Stimulated activated CD8-positive, alpha-beta memory T cell treated with anti-CD3 and anti-CD28 coated beads, Interleukin-7, amount 100 ng/mL, for 48 hours (primary cell): ENCODE data around the gene PHLPP1.

ENCODE experiments used
- DNase-seq, 2 donors: peaks; one replicate each; pipeline ENCODE4 v3.0.0-alpha.2; 2020; ENCODE audit warnings: low read depth in 1 of 2; ENCODE audit errors: extremely low read depth in 1 of 2

The PHLPP1 gene

DNA sequence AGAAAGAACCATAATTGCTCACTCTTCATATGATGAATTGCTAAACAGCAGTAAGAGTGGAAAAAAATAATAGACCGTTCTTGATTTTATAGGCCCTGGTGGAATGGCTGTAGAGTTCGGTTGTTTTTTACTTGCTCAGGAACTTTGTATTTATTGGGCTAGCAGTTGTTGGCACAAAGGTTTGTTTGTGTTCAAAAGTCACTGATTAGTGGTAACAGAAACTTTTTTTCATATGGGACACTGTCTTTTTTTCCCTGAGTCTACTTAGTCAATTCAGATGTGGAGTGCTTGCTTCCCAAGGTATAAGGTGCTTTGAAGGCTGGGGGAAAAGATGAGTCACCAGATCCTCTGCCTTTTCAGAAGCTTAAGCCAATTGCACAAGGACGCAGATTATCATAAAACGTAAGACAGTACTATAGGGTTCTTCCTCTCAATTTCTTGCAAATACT lies 25.8 kb downstream of the PHLPP1 start:
- DNase-seq = no peak

- no peak for DNase-seq
These were observed 26.2 kb downstream of the PHLPP1 start for GRCh38 chr18:62741584-62741983.

DNA sequence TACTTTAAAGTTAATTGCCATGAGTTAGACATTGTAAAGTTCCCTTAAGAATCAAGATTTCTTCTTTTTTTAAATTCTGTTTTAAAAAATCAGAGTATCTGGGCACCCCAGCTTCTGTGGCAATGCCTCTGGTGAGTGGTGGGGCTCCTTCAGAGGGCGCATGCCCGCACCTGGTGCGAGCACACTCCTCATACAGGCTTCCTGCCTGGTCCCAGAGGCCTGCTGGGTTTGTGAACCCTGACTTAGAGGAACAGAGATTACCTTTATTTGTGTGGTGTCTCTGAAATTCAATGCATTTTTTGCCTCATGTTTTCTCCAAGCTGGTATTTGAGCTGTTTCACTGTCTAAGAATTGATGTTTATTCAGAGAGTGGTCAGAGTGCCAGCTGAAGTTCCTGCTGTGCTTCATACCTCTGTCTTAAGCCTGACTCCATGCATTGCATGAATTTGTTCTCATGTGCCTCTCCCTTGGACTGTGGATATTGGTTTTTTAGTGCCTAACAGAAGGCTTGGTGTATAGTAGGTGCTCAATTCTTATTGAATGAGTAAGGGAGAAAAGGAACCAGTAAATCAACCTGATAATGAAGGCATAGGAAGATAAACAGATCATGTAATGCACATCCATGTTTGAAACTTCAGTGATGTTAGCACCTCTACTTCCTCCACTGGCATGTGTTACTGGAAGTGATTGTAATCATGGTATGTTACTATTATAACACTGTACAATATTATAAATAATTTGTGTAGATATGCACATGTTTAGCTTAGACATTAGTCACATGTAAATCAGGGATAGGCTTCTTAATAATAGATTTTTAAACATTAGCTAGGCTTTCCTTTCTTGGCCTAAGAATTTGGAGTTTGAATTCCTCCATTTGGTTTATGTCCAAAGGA lies 29.0 kb downstream of the PHLPP1 start:
- DNase-seq = no peak

- DNase-seq = no peak
These were observed 29.9 kb downstream of the PHLPP1 start for GRCh38 chr18:62745089-62745751.

DNA sequence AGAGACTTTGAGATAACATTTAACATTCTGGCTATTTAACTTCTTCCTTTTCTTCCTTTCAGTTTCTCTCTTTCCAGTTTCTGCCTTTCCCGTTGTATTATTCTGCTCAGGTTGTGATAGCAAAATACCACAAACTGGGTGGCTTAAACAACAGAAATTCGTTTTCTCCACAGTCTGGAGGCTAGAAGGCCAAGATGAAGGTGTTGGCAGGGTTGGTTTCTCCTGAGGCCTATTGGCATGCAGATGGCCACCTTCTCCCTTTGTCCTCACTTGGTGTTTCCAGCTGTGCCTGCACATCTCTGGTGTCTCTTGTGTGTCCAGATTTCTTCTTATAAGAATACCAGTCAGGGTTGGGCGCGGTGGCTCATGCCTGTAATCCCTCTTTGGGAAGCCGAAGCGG lies 34.0 kb downstream of the PHLPP1 start:
- no peak for DNase-seq

GRCh38 chr18:62751341-62751821 lies 36.0 kb downstream of the PHLPP1 start:
- no peak for DNase-seq

- DNase-seq = no peak
These were observed 36.6 kb downstream of the PHLPP1 start for GRCh38 chr18:62751977-62752376.

DNA sequence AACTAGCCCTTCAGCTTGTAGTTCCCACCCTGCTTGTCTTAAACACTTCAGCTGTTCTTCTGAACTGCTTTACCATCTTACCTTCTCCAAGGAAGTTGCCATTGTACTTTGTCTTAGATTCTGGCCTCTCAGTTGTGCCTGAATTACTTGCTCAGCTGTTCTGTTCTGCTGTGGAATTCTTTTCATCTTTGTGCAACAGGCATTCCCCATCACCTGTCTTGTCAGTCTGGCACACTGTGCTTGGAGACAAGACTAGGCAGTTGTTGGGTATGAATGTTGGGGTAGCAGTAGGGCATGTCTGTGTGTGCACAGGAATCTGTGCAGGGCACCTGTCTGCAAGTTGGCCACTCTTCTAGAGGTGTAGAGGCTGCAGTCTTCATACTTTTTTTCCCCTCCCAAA lies 38.7 kb downstream of the PHLPP1 start:
- no peak for DNase-seq

DNA sequence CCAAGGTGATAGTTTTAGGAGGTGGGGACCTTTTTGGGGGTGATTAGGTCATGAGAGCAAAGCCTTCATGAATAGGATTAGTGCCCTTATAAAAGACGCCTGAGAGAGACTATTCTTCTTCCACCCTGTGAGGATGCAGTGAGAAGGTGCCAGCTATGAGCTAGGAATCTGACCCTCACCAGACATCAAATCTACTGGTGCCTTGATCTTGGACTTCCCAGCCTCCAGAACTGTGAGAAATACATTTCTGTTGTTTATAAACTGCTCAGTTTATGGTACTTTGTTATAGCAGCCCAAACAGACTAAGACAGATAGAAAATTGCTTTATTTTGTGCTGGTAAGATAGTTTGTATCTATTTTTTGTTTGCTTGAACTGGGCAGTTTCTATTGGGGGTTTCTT lies 40.1 kb downstream of the PHLPP1 start:
- no peak for DNase-seq

- DNase-seq = no peak
These were observed 40.6 kb downstream of the PHLPP1 start for GRCh38 chr18:62755946-62756345.

GRCh38 chr18:62757399-62758010 lies 42.2 kb downstream of the PHLPP1 start:
- DNase-seq = no peak

DNA sequence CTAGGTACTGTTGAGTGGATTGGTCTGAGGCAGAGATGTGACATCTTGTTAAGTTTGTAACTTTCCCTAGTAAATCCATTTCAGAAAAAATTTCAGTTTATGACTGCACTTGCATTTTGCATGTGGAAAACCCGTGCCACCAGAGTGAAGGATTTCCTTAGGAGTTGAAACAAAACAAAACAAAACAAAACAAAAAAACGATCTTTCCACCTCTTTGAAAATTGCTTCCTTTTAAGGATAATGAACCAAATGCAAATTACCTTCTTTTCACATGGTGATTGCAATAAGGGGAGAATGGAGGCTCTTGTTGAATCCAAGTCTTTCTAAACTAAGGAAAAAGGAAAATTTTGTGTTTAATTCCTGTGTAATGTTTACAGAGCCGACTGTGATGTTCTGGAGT lies 43.2 kb downstream of the PHLPP1 start:
- DNase-seq = no peak

- DNase-seq = no peak
These were observed 44.5 kb downstream of the PHLPP1 start for GRCh38 chr18:62759704-62760402.

GRCh38 chr18:62760403-62760734 lies 45.0 kb downstream of the PHLPP1 start:
- no peak for DNase-seq

DNA sequence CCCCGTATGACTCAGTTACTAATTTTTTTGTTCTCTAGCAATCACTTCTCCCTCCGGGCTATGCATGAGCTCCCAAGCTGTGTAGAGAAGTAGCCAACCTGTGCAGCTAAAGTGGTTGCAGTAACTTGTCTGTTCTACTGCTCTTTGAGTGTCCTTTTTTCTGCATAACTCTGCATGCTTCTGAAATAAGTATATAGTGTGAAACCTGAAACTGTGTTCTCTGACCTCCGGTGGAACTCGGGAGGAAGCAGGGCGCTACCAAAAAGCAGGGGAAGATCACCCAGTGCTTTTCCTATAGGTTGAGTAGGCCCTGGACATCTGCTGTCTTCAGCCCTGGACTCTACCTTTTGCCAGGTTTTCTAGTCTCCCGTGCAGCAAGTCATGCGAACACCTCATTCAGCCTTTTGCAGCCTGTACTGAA lies 47.8 kb downstream of the PHLPP1 start:
- no peak for DNase-seq

- no peak for DNase-seq
These were observed 50.9 kb downstream of the PHLPP1 start for GRCh38 chr18:62766266-62766665.

DNA sequence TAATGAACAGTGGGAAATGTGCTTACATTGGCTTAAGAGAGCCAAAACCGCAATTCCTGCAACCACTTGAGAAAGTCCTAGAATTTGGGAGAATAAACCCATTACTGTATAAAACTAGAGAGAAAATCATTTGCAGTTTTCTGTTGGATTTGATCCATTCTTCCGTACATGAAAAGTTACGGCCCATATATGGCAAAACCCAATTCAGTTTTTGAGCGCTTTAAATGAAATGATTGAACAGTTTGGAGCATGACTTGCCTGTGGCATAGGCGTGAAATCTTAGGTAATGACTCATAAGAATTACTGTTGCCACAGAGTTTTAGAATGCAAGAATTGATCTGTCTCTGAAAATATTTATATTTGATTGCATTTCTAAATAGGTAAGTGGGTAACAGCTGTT lies 52.0 kb downstream of the PHLPP1 start:
- no peak for DNase-seq

DNA sequence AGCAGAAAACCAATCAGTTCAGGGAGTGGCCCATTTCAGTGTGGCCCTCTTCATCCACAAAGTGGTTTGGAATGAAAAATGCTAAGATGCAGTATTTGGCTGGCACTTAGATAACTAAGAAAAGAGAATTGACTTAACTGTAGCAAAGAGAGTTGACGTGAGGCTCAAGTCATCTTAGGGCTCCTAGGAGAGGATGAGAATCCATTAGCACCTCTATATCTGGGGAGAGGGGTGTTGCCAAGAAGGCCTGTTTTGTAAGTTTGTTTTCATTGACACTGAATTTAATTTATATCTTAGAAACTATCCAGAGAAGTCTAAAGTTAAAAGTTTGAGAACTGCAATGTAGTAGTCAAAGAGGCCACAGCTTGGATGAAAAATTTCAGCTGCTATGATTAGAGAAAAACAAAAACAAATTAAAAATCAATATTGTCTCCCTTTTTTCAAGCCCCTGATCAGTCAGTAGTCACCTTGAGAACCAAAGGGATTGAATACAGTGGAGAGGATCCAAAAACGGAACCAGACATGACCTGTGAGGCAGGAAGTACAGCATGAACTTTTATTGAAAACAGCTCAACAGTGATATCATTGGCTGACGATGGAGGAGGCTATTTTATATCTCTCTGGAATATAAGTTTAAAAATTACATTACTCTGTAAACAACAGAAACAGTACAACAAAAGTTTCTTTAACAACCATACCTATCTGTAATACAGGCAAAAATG lies 52.7 kb downstream of the PHLPP1 start:
- no peak for DNase-seq

DNA sequence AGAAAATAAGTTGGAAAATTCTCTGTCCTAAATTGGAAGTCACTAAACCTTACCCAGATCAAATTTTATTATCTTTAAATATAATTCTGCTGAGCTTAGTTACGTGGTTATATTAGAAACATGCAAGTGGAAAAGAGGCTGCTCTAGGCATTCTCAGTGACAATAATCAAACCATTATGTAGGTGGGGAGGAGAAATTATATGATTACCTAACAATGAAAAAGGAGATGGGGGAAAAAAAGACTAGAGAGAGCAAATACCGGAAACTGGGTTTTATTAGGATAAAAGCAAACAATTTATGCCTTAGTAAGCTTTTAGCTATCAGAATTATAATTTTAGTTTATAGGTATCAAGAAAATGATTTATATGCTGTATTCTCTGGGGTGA lies 53.2 kb downstream of the PHLPP1 start:
- DNase-seq = no peak

DNA sequence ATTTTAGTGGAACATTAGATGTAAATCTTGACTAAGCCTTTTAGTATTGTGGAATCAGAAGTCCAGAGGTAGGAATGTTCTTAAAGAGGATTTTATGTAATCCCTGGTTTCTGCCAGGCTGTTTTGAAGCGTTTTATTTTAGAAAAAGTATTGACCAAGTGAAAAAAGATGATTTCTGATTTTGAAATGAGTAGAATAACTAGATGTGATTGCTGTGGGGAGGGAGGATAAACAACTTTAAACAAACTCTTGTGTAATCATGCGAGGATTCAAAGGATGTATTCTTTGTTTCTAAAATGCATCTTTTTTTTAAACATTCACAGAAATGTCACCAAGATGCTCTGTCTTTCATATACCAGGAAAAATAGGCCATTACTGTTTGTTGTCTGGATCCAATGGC lies 53.9 kb downstream of the PHLPP1 start:
- DNase-seq = no peak
